OCI-LY7 (cell line): ENCODE measurements around the gene ING2. TPM values are rescaled to one million over a fixed set of nuclear protein-coding genes. Genes with fewer than 3 reads are reported as not detected.
"Not testable (repeated sequence)": the region's sequence is repeated elsewhere in the genome, so short reads cannot be mapped to it uniquely, and the experiment has no call there.

ENCODE experiments used
- BruUV-seq: library from RNA; stranded (reverse); fragments of 400-500 nt; replicated peaks from 2 replicates; lab custom pipeline; 2021; lab: Mats Ljungman, UMichigan
- CTCF ChIA-PET: fragments of 300-600 bp; sonication (Branson Sonifier 250); formaldehyde crosslinking; loops from one replicate; lab custom pipeline; 2022; ENCODE audit warnings: antibody characterized with exemption; ENCODE audit not compliant: unreplicated experiment; lab: Charles Lee
- POLR2A ChIA-PET: fragments of 300-600 bp; sonication (Branson Sonifier 250); formaldehyde crosslinking; loops from one replicate; lab custom pipeline; 2022; ENCODE audit warnings: antibody characterized with exemption; lab: Charles Lee
- DNase-seq: peaks from one replicate; pipeline ENCODE4 v3.0.0-alpha.2; 2015; ENCODE audit warnings: low spot score
- H2AFZ ChIP-seq: fragments of 200-600 bp; sonication (generic), shearing (Covaris generic); 2 replicates; pipeline ENCODE4 v1.6.1; 2014; ENCODE audit warnings: mild to moderate bottlenecking, antibody characterized with exemption, low read length, moderate library complexity
- H3K27ac ChIP-seq: fragments of 200-600 bp; sonication (generic); 2 replicates; pipeline ENCODE4 v1.5.1; 2014; ENCODE audit warnings: mixed run types, low read depth, mild to moderate bottlenecking, moderate library complexity, low read length, inconsistent platforms; ENCODE audit not compliant: poor library complexity, severe bottlenecking
- H3K36me3 ChIP-seq: fragments of 200-600 bp; sonication (generic); 2 replicates; pipeline ENCODE4 v1.6.1; 2014; ENCODE audit warnings: mild to moderate bottlenecking, antibody characterized with exemption, low read length, moderate library complexity, mixed read lengths; ENCODE audit not compliant: insufficient read depth
- H3K4me1 ChIP-seq: fragments of 200-600 bp; sonication (generic); 2 replicates; pipeline ENCODE4 v1.5.1; 2014; ENCODE audit warnings: mild to moderate bottlenecking, low read length; ENCODE audit not compliant: insufficient read depth, poor library complexity, severe bottlenecking
- H3K4me2 ChIP-seq: fragments of 200-600 bp; sonication (generic); 2 replicates; pipeline ENCODE4 v1.6.1; 2014; ENCODE audit warnings: mild to moderate bottlenecking, low read length
- H3K4me3 ChIP-seq: fragments of 200-600 bp; sonication (generic); 2 replicates; pipeline ENCODE4 v1.5.1; 2014; ENCODE audit warnings: mild to moderate bottlenecking, low read depth, low read length; ENCODE audit not compliant: poor library complexity, severe bottlenecking
- H3K79me2 ChIP-seq: fragments of 200-600 bp; sonication (generic); 2 replicates; pipeline ENCODE4 v1.6.1; 2016; ENCODE audit warnings: low read depth, mild to moderate bottlenecking, low read length, moderate library complexity, mixed read lengths; ENCODE audit not compliant: insufficient read depth
- H3K9me2 ChIP-seq: fragments of 200-600 bp; sonication (generic); 2 replicates; pipeline ENCODE4 v1.6.1; 2016; ENCODE audit warnings: mild to moderate bottlenecking, low read length, mixed read lengths; ENCODE audit not compliant: insufficient read depth
- H3K9me3 ChIP-seq: fragments of 200-600 bp; sonication (generic); 2 replicates; pipeline ENCODE4 v1.6.1; 2014; ENCODE audit warnings: mild to moderate bottlenecking, mixed run types, low read length, mixed read lengths
- H4K20me1 ChIP-seq: fragments of 200-600 bp; sonication (generic); 2 replicates; pipeline ENCODE4 v1.6.1; 2014; ENCODE audit warnings: mild to moderate bottlenecking, antibody characterized with exemption, low read length, moderate library complexity, mixed read lengths; ENCODE audit not compliant: insufficient read depth
- EZH2phosphoT487 ChIP-seq: fragments of 200-600 bp; sonication (generic); IDR thresholded peaks from 2 replicates; pipeline ENCODE4 v1.6.1; 2018; ENCODE audit warnings: low read depth, borderline replicate concordance, mild to moderate bottlenecking, mixed run types, antibody characterized with exemption, low read length, moderate library complexity, mixed read lengths
- intact Hi-C: fragments of 100-400 bp; cut with micrococcal nuclease; formaldehyde crosslinking; loops from one replicate; pipeline ENCODE4 v1.10.0; 2022; ENCODE audit not compliant: unreplicated experiment
- total RNA-seq, 2 experiments: library from RNA; depleted of rRNA in 1 of 2; stranded (reverse); fragments of >200 nt in 1 of 2; shearing (Covaris generic) in 1 of 2; gene quantifications; 2 replicates each; pipeline ENCODE4 v1.2.3, GENCODE V29; 2014 to 2022
- TF ChIP-seq, protein P1 (sequence below): fragments of 200-600 bp; sonication (generic); conservative IDR thresholded peaks from 2 replicates; pipeline ENCODE4 v1.5.1; 2014; ENCODE audit warnings: mild to moderate bottlenecking, antibody characterized with exemption, low read length, moderate library complexity, mixed read lengths

The ING2 gene
- total RNA-seq, 2 experiments from 2014 or later: 23.3 to 26.0 TPM

DNA sequence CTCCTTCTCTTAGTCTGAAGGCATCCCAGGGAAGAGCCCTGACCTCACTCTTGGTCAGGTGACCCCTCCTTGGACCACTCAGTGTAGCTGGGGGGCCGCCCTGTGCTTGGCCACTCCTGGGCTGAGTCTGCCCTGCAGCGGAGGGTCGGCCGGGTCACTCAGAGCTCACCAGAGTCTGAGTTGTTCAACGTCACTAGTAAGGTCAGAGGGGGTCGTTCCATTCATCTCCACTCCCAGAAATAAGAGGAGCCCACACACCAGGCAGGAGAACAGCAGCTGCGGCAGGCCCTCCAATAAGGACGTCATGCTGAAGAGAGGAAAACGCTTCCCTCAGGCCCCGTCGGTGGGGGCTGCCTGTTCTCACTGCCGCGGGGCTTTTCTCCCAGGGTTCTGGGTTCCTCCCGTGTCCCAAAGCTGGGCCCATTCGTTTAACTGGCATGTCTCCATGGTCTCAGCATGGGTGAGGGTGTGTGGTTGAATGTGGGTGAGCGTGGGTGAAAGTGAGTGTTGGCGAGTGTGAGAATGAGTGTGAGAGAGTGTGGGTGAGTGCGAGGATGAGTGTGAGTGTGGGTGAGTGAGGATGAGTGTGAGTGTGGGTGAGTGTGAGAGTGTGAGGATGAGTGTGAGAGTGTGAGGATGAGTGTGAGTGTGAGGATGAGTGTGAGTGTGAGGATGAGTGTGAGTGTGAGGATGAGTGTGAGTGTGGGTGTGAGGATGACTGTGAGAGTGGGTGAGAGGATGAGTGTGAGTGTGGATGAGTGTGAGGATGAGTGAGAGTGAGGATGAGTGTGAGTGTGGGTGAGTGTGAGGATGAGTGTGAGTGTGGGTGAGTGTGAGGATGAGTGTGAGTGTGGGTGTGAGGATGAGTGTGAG is 47.7 kb downstream of the ING2 start:
- no peak for DNase-seq
- CTCF ChIA-PET: no interaction called here
- POLR2A ChIA-PET: no interaction called here
- intact Hi-C loops: no loop called here
- Histone ChIP-seq H3K9me2 (no peaks in the 10 kb centered on the region), H3K4me3 (no peak overlapping the region), H3K36me3 (no peaks in the 10 kb centered on the region), H3K4me2 (no peak overlapping the region), H4K20me1 (no peaks in the 10 kb centered on the region), H3K27ac (no peak overlapping the region), H3K4me1 (no peaks in the 10 kb centered on the region), H2AFZ (no peak overlapping the region), H3K9me3 (no peaks in the 10 kb centered on the region), H3K79me2 (no peaks in the 10 kb centered on the region)
- no TSS peak for BruUV-seq
- no peak for TF ChIP-seq EZH2phosphoT487
- TF ChIP-seq, protein P1, sequence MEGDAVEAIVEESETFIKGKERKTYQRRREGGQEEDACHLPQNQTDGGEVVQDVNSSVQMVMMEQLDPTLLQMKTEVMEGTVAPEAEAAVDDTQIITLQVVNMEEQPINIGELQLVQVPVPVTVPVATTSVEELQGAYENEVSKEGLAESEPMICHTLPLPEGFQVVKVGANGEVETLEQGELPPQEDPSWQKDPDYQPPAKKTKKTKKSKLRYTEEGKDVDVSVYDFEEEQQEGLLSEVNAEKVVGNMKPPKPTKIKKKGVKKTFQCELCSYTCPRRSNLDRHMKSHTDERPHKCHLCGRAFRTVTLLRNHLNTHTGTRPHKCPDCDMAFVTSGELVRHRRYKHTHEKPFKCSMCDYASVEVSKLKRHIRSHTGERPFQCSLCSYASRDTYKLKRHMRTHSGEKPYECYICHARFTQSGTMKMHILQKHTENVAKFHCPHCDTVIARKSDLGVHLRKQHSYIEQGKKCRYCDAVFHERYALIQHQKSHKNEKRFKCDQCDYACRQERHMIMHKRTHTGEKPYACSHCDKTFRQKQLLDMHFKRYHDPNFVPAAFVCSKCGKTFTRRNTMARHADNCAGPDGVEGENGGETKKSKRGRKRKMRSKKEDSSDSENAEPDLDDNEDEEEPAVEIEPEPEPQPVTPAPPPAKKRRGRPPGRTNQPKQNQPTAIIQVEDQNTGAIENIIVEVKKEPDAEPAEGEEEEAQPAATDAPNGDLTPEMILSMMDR: no peak

DNA sequence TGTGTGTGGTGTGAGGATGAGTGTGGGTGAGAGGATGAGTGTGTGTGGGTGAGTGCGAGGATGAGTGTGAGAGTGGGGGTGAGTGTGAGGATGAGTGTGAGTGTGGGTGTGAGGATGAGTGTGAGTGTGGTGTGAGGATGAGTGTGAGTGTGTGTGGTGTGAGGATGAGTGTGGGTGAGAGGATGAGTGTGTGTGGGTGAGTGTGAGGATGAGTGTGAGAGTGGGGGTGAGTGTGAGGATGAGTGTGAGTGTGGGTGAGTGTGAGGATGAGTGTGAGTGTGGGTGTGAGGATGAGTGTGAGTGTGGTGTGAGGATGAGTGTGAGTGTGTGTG is 48.3 kb downstream of the ING2 start:
- H3K9me3 ChIP-seq, H4K20me1 ChIP-seq, H3K9me2 ChIP-seq, H3K79me2 ChIP-seq, intact Hi-C loops, H3K4me1 ChIP-seq, DNase-seq, H3K4me2 ChIP-seq, POLR2A ChIA-PET, BruUV-seq, H2AFZ ChIP-seq, H3K27ac ChIP-seq, H3K4me3 ChIP-seq, H3K36me3 ChIP-seq, CTCF ChIA-PET: not testable (repeated sequence)

DNA sequence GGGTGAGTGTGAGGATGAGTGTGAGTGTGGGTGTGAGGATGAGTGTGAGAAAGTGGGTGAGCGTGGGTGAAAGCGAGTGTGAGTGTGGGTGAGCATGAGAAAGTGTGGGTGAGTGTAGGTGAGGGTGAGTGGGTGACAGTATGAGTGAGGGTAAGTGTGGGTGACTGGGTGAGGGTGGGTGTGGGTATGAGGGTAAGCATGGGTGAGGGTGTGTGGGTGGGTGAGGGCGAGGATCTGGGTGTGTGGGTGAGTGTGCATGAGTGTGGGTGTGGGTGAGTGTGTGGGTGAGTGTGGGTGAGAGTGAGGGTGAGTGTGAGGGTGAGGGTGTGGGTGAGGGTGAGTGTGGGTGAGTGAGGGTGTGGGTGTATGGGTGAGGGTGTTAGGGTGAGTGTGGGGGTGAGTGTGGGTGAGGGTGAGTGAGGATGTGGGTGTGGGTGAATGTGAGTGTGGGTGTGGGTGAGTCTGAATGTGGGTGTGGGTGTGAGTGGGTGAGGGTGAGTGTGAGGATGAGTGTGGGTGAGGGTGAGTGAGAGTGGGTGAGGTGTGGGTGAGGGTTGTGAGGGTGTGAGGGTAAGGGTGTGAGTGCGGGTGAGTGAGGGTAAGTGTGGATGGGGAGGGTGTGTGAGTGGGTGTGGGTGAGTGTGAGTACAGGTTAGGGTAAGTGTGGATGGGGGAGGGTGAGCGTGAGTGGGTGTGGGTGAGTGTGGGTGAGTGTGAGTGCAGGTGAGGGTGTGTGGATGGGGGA is 48.9 kb downstream of the ING2 start:
- no peak for TF ChIP-seq EZH2phosphoT487
- TF ChIP-seq, protein P1: no peak
- Histone ChIP-seq H2AFZ (no peak overlapping the region), H3K9me3 (no peaks in the 10 kb centered on the region), H4K20me1 (no peaks in the 10 kb centered on the region), H3K27ac (no peak overlapping the region), H3K4me1 (no peaks in the 10 kb centered on the region), H3K9me2 (no peaks in the 10 kb centered on the region), H3K79me2 (no peaks in the 10 kb centered on the region), H3K4me3 (no peak overlapping the region), H3K36me3 (no peaks in the 10 kb centered on the region), H3K4me2 (no peak overlapping the region)
- BruUV-seq: no TSS peak
- ChIA-PET CTCF (no interaction called here), POLR2A (no interaction called here)
- no peak for DNase-seq
- intact Hi-C loops: no loop called here
